IMR-90 (cell line): ENCODE measurements around the gene SEMA5A. TPM values are rescaled to one million over a fixed set of nuclear protein-coding genes. Genes with fewer than 3 reads are reported as not detected.
A peak's percentile ranks its signal among the peaks of the same experiment; 100 is the strongest.

ENCODE experiments used
- ATAC-seq: fragments of 200-7000 bp; cut with Tn5 transposase; 2 replicates; pipeline ENCODE4 v1.9.1; 2020; ENCODE audit warnings: low read depth, mild to moderate bottlenecking, moderate library complexity
- BruUV-seq: library from RNA; stranded (reverse); fragments of 400-500 nt; replicated peaks from 2 replicates; lab custom pipeline; 2021; lab: Mats Ljungman, UMichigan
- CTCF ChIA-PET: fragments of 300-600 bp; formaldehyde crosslinking; extraction: SDS; loops from one replicate; lab custom pipeline; 2021; ENCODE audit warnings: antibody characterized with exemption; lab: Yijun Ruan, JAX
- POLR2A ChIA-PET: fragments of 300-600 bp; sonication (Branson Sonifier 250); formaldehyde crosslinking; loops from one replicate; lab custom pipeline; 2022; ENCODE audit warnings: antibody characterized with exemption; ENCODE audit not compliant: unreplicated experiment; lab: Charles Lee
- DNase-seq: peaks from one replicate; pipeline ENCODE4 v3.0.0; 2013
- H2AFZ ChIP-seq: replicated peaks from 2 replicates; pipeline ENCODE3; 2013; ENCODE audit warnings: low read length, mild to moderate bottlenecking; ENCODE audit not compliant: poor library complexity
- H2AK5ac ChIP-seq: 2 replicates; pipeline ENCODE4 v1.6.1; 2013; ENCODE audit warnings: low read depth, low read length, inconsistent platforms
- H2AK9ac ChIP-seq: replicated peaks from 2 replicates; pipeline ENCODE3; 2013; ENCODE audit warnings: mild to moderate bottlenecking, low read depth, low read length, moderate library complexity; ENCODE audit not compliant: poor library complexity
- H2BK120ac ChIP-seq: 2 replicates; pipeline ENCODE4 v1.6.1; 2013; ENCODE audit warnings: low read depth, low read length, inconsistent platforms
- H2BK15ac ChIP-seq: 3 replicates; pipeline ENCODE4 v1.6.1; 2013; ENCODE audit warnings: low read depth, low read length, inconsistent platforms
- H2BK20ac ChIP-seq: 2 replicates; pipeline ENCODE4 v1.6.1; 2013; ENCODE audit warnings: low read depth, mild to moderate bottlenecking, inconsistent platforms, low read length, moderate library complexity
- H2BK5ac ChIP-seq: 2 replicates; pipeline ENCODE4 v1.6.1; 2013; ENCODE audit warnings: mild to moderate bottlenecking, low read depth, low read length, inconsistent platforms; ENCODE audit not compliant: poor library complexity, severe bottlenecking
- H3K14ac ChIP-seq: replicated peaks from 2 replicates; pipeline ENCODE4 v1.6.1; 2013; ENCODE audit warnings: low read depth, low read length, inconsistent platforms
- H3K18ac ChIP-seq: 2 replicates; pipeline ENCODE4 v1.6.1; 2013; ENCODE audit warnings: low read depth, low read length, control low read depth
- H3K23ac ChIP-seq: 2 replicates; pipeline ENCODE4 v1.6.1; 2013; ENCODE audit warnings: low read depth, low read length, inconsistent platforms
- H3K27ac ChIP-seq: 2 replicates; pipeline ENCODE4 v1.5.1; 2013; ENCODE audit warnings: mild to moderate bottlenecking, control low read depth, low read length; ENCODE audit not compliant: insufficient read depth
- H3K27me3 ChIP-seq: 2 replicates; pipeline ENCODE4 v1.6.1; 2013; ENCODE audit warnings: low read length; ENCODE audit not compliant: control insufficient read depth, insufficient read depth
- H3K36me3 ChIP-seq: 2 replicates; pipeline ENCODE4 v1.6.1; 2013; ENCODE audit warnings: low read length, mixed read lengths; ENCODE audit not compliant: control insufficient read depth, insufficient read depth
- H3K4ac ChIP-seq: 2 replicates; pipeline ENCODE4 v1.6.1; 2013; ENCODE audit warnings: low read depth, low read length, inconsistent platforms
- H3K4me1 ChIP-seq: 2 replicates; pipeline ENCODE4 v1.6.1; 2013; ENCODE audit warnings: low read length, mixed read lengths; ENCODE audit not compliant: control insufficient read depth, insufficient read depth
- H3K4me2 ChIP-seq: 2 replicates; pipeline ENCODE4 v1.6.1; 2013; ENCODE audit warnings: low read depth, mild to moderate bottlenecking, control low read depth, low read length, moderate library complexity
- H3K4me3 ChIP-seq: 2 replicates; pipeline ENCODE4 v1.5.1; 2013; ENCODE audit warnings: low read depth, mild to moderate bottlenecking, control low read depth, low read length, moderate library complexity; ENCODE audit not compliant: insufficient read depth
- H3K56ac ChIP-seq: 2 replicates; pipeline ENCODE4 v1.6.1; 2013; ENCODE audit warnings: low read length, inconsistent platforms; ENCODE audit not compliant: insufficient read depth; ENCODE audit errors: extremely low read depth
- H3K79me1 ChIP-seq, 2 experiments: 2 replicates each; pipeline ENCODE4 v1.6.1; 2013; ENCODE audit warnings: low read length in 2 of 2, inconsistent platforms in 1 of 2, low read depth in 1 of 2
- H3K9ac ChIP-seq: 2 replicates; pipeline ENCODE4 v1.6.1; 2013; ENCODE audit warnings: low read depth, low read length, control low read depth
- H3K9me1 ChIP-seq: 2 replicates; pipeline ENCODE4 v1.6.1; 2013; ENCODE audit warnings: low read length, inconsistent platforms; ENCODE audit not compliant: insufficient read depth
- H3K9me3 ChIP-seq: 2 replicates; pipeline ENCODE4 v1.6.1; 2013; ENCODE audit warnings: low read length; ENCODE audit not compliant: control insufficient read depth, insufficient read depth
- H4K20me1 ChIP-seq: 2 replicates; pipeline ENCODE4 v1.6.1; 2013; ENCODE audit warnings: low read length, inconsistent platforms; ENCODE audit not compliant: insufficient read depth
- H4K5ac ChIP-seq: 2 replicates; pipeline ENCODE4 v1.6.1; 2013; ENCODE audit warnings: mild to moderate bottlenecking, low read depth, low read length, control low read depth
- H4K8ac ChIP-seq, 2 experiments: 2 replicates each; pipeline ENCODE4 v1.6.1; 2013; ENCODE audit warnings: low read depth in 2 of 2, low read length in 2 of 2, control low read depth in 1 of 2, inconsistent platforms in 1 of 2
- H4K91ac ChIP-seq: 2 replicates; pipeline ENCODE4 v1.6.1; 2013; ENCODE audit warnings: low read depth, low read length, inconsistent platforms; ENCODE audit not compliant: insufficient read depth
- BHLHE40 ChIP-seq: fragments of 150-350 bp; IDR thresholded peaks from 2 replicates; pipeline ENCODE4 v1.6.1; 2016; ENCODE audit warnings: mild to moderate bottlenecking, low read depth, low read length
- CEBPB ChIP-seq: IDR thresholded peaks from 2 replicates; pipeline ENCODE4 v1.6.1; 2012; ENCODE audit warnings: low read depth, low read length, improper control_type of control experiment
- MAFK ChIP-seq: IDR thresholded peaks from 2 replicates; pipeline ENCODE4 v1.6.1; 2012; ENCODE audit warnings: low read depth, low read length, improper control_type of control experiment
- NFE2L2 ChIP-seq: fragments of 150-350 bp; IDR thresholded peaks from 2 replicates; pipeline ENCODE4 v1.6.1; 2016; ENCODE audit warnings: low read depth, mild to moderate bottlenecking, low read length
- POLR2A ChIP-seq: IDR thresholded peaks from 2 replicates; pipeline ENCODE4 v1.6.1; 2012; ENCODE audit warnings: mild to moderate bottlenecking, low read depth, low read length
- RCOR1 ChIP-seq: IDR thresholded peaks from 2 replicates; pipeline ENCODE4 v1.6.1; 2012; ENCODE audit warnings: mild to moderate bottlenecking, low read length, improper control_type of control experiment; ENCODE audit not compliant: insufficient replicate concordance
- RFX5 ChIP-seq: IDR thresholded peaks from 2 replicates; pipeline ENCODE4 v1.8.0; 2012; ENCODE audit warnings: low read depth, mild to moderate bottlenecking, low read length, moderate library complexity
- USF2 ChIP-seq: fragments of 150-350 bp; IDR thresholded peaks from 2 replicates; pipeline ENCODE4 v1.6.1; 2017; ENCODE audit warnings: mild to moderate bottlenecking, antibody characterized with exemption, low read length, low read depth
- WGBS, 2 experiments: methylation state at CpG; one replicate each; pipeline versions ENCODE4 v1.1.5 to v1.1.7; 2013; ENCODE audit warnings: missing lambda C conversion rate in 2 of 2; ENCODE audit not compliant: insufficient read length in 1 of 2; ENCODE audit errors: extremely low coverage in 2 of 2; 5-methylcytosine and 5-hydroxymethylcytosine counted together
- dilution Hi-C: fragments of 300-500 bp; cut with HindIII; formaldehyde crosslinking; loops from one replicate; pipeline ENCODE4 v1.14.3; 2018; ENCODE audit warnings: low sequenced_read_pairs; ENCODE audit not compliant: unreplicated experiment
- in situ Hi-C: fragments of 300-500 bp; cut with MboI; formaldehyde crosslinking; loops from 3 replicates; pipeline ENCODE4 v1.14.3; 2019; ENCODE audit warnings: low sequenced_read_pairs, inconsistent platforms, mixed read lengths
- intact Hi-C: fragments of 100-400 bp; cut with micrococcal nuclease; formaldehyde crosslinking; loops from 2 replicates; pipeline ENCODE4 v1.10.0; 2022
- polyA plus RNA-seq, 3 experiments: library from polyadenylated mRNA; depleted of rRNA; stranded (reverse); fragments of >200 nt; gene quantifications; 2 replicates each; pipeline ENCODE4 v1.2.3, GENCODE V29; 2012; ENCODE audit warnings: low replicate concordance in 1 of 3
- total RNA-seq: library from RNA; depleted of rRNA; stranded (reverse); fragments of >200 nt; gene quantifications from 2 replicates; pipeline ENCODE4 v1.2.3, GENCODE V29; 2012

Gene SEMA5A
- total and polyA plus RNA-seq, 2 of the 4 experiments (the other 2 are of a cell fraction) = 8.2 to 9.9 TPM

GRCh38 chr5:9534881-9535517 lies 10.9 kb downstream of the SEMA5A start:
- no peak overlapping the region; the same call in 1 of the 2 replicates for H4K5ac ChIP-seq
- in situ Hi-C loops (loop anchor here (25.0 kb wide), 2 partner anchors 773 to 1648 kb away; no protein-coding TSS in a partner anchor), dilution Hi-C loops (no loop called here), intact Hi-C loops (no loop called here)
- TF ChIP-seq BHLHE40 = no peak
- TF ChIP-seq CEBPB = no peak
- TF ChIP-seq POLR2A = no peak
- TF ChIP-seq MAFK = no peak
- no peak for TF ChIP-seq USF2
- no peak for TF ChIP-seq RCOR1
- TF ChIP-seq RFX5 = no peak
- TF ChIP-seq NFE2L2 = no peak
- 80% methylated on average over 6 of the region's 15 CpGs; no CpG with 5 or more reads in 1 of the 2 experiments for WGBS, 2 experiments
- no peak overlapping the region for H3K18ac ChIP-seq
- peaks cover 1% of the 10 kb centered on the region for H3K4me1 ChIP-seq
- H3K9me1 ChIP-seq = peaks cover 17% of the 10 kb centered on the region
- 0 out of 2 replicates have a peak overlapping the region, but pooled peaks have one; percentile 10 for H2BK20ac ChIP-seq
- H3K36me3 ChIP-seq = peaks cover 1% of the 10 kb centered on the region
- no peak overlapping the region for H2BK5ac ChIP-seq
- H3K9me3 ChIP-seq = no peaks in the 10 kb centered on the region
- 0 out of 2 replicates have a peak overlapping the region, but pooled peaks have one; percentile 14 for H3K14ac ChIP-seq
- no TSS peak for BruUV-seq
- H4K91ac ChIP-seq = no peak overlapping the region
- no peaks in the 10 kb centered on the region for H3K27me3 ChIP-seq
- no peak overlapping the region for H3K56ac ChIP-seq
- POLR2A ChIA-PET = interaction anchor here (0.5 kb wide), 1 partner anchor 158 kb away, joined by 3 read pairs; no protein-coding TSS in a partner anchor
- no peak overlapping the region for H2AK9ac ChIP-seq
- no peak overlapping the region for H3K27ac ChIP-seq
- no peak overlapping the region for H3K4me3 ChIP-seq
- no peak overlapping the region for H3K4me2 ChIP-seq
- H2BK15ac ChIP-seq = 0 out of 3 replicates have a peak overlapping the region, but pooled peaks have one; percentile 41
- no peak overlapping the region for H2AK5ac ChIP-seq
- peaks cover 3% of the 10 kb centered on the region; the same call in 1 of the 2 replicates for H4K20me1 ChIP-seq
- H2BK120ac ChIP-seq = 0 out of 2 replicates have a peak overlapping the region, but pooled peaks have one; percentile 23
- H3K4ac ChIP-seq = peak overlapping the region; percentile 23; the same call in 1 of the 2 replicates
- peaks cover 36 to 77% of the 10 kb centered on the region in 2 experiments for H3K79me1 ChIP-seq
- no peak overlapping the region for H3K23ac ChIP-seq
- no peak overlapping the region for H2AFZ ChIP-seq
- ATAC-seq = no peak
- peak overlapping the region in 1 of 2 experiments; percentile 19; a peak in 1 of 4 replicates for H4K8ac ChIP-seq
- CTCF ChIA-PET = interaction anchor here (0.6 to 0.8 kb wide), 2 partner anchors 61 to 173 kb away, joined by 3 read pairs; no protein-coding TSS in a partner anchor
- no peak overlapping the region for H3K9ac ChIP-seq
- no peak for DNase-seq
